Mucosa of descending colon (tissue), 3 donors: ENCODE measurements around the gene RNU11. TPM values are rescaled to one million over a fixed set of nuclear protein-coding genes. Genes with fewer than 3 reads are reported as not detected.
"Not testable (repeated sequence)": the region's sequence is repeated elsewhere in the genome, so short reads cannot be mapped to it uniquely, and the experiment has no call there.

Experiments
- ATAC-seq: fragments of 200-7000 bp; cut with Tn5 transposase; one replicate; pipeline ENCODE4 v1.9.1; 2020; ENCODE audit warnings: mild to moderate bottlenecking, moderate library complexity
- DNase-seq, 3 donors: peaks; one replicate each; pipeline ENCODE4 v3.0.0-alpha.2; 2020
- H3K36me3 ChIP-seq: fragments of 200-600 bp; one replicate; pipeline ENCODE4 v1.8.0; 2021; ENCODE audit warnings: low read depth, mild to moderate bottlenecking
- H3K4me1 ChIP-seq: fragments of 200-600 bp; one replicate; pipeline ENCODE4 v1.8.0; 2021; ENCODE audit warnings: low read depth, mild to moderate bottlenecking
- H3K4me3 ChIP-seq: fragments of 200-600 bp; one replicate; pipeline ENCODE4 v1.8.0; 2021; ENCODE audit warnings: mild to moderate bottlenecking
- H3K9me3 ChIP-seq: fragments of 200-600 bp; one replicate; pipeline ENCODE4 v1.8.0; 2021; ENCODE audit warnings: mild to moderate bottlenecking
- CTCF ChIP-seq: fragments of 200-600 bp; IDR thresholded peaks from one replicate; pipeline ENCODE4 v1.8.0; 2022; ENCODE audit warnings: antibody characterized with exemption, mild to moderate bottlenecking
- intact Hi-C, 2 donors: fragments of 100-400 bp; cut with DNase I in 1 of 2; cut with micrococcal nuclease in 1 of 2; formaldehyde crosslinking; loops; one replicate each; pipeline versions ENCODE4 v1.11.0 to v1.11.1; 2022; cut with DNase I, micrococcal nuclease
- total RNA-seq, 3 donors: library from RNA; stranded (reverse); fragmentation: NEBNext Ultra II Directional in 2 of 3; extraction: Animal tissue kit (Norgen Biotek cat#: 25700) in 2 of 3; gene quantifications; one replicate each; pipeline versions ENCODE4 v1.2.1 to v1.2.4, GENCODE V29; 2021 to 2023
- donor health status: DM: no; HTN: no; CAD: no; lungs with moderate emphysema.
- donor health status: DM: no; HTN: no; CAD: no.
- donor health status: DM: no; HTN: yes; CAD: no.

The RNU11 gene
- total RNA-seq, 3 donors from 2014 or later: not detected

DNA sequence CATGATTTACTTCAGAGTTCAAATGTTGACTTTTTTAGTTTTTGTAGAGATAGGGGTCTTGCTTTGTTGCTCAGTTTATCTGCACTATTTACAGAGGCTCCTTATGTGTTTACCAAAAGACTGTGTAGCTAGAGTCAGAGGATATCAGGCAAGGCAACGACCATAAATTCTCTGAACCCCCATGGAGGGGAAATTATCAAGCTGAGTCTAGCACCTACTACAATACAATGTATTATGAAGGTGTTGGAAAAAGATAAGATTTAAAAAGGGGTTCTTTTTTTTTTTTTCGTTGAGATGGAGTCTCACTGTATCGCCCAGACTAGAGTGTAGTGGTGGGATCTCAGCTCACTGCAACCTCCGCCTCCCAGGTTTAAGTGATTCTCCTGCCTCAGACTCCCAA is 36.5 kb downstream of the RNU11 start:
- TF ChIP-seq CTCF: no peak
- intact Hi-C loops: no loop called here
- Histone ChIP-seq H3K36me3 (no peaks in the 10 kb centered on the region), H3K9me3 (no peaks in the 10 kb centered on the region), H3K4me3 (no peak overlapping the region), H3K4me1 (no peaks in the 10 kb centered on the region)
- DNase-seq: no peak
- ATAC-seq: no peak

DNA sequence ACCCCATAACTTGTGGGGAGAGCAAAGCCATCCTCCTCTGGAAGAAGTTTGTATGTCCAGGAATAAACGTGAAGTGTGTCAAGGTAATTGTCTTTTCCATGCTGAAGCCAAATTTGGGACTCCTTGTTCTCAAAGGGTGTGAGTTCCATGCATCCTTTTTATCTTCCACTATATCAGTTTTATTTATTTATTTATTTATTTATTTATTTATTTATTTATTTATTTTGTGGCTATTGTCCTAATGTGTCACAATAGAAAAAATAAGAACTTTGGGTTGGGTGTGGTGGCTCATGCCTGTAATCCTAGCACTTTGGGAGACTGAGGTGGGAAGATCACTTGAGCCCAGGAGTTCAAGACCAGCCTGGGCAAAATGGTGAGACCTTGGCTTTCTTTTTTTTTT is 43.2 kb downstream of the RNU11 start:
- ATAC-seq, H3K9me3 ChIP-seq, H3K36me3 ChIP-seq, H3K4me3 ChIP-seq, H3K4me1 ChIP-seq, DNase-seq, intact Hi-C loops: not testable (repeated sequence)

Other genes starting within 250 kb of the RNU11 start
- 10 to 100 TPM; 23.0 to 34.3 (median 25.3) TPM for gene RCC1, start 142.6 kb upstream of the RNU11 start, total RNA-seq
- gene TRNAU1AP, start 95.5 kb upstream of the RNU11 start, total RNA-seq: 10 to 100 TPM; 13.1 to 20.9 (median 16.0) TPM
- 1 to 10 TPM; 3.5 to 5.9 (median 3.8) TPM for gene RAB42, start 56.3 kb upstream of the RNU11 start, total RNA-seq
- 10 to 100 TPM; 12.2 to 23.2 (median 15.5) TPM for gene TAF12, start 5.5 kb upstream of the RNU11 start, total RNA-seq
- gene GMEB1, start 20.2 kb downstream of the RNU11 start, total RNA-seq: 10 to 100 TPM; 12.5 to 13.9 (median 13.0) TPM
- gene YTHDF2, start 88.3 kb downstream of the RNU11 start, total RNA-seq: 10 to 100 TPM; 55.7 to 59.0 (median 55.8) TPM
- gene OPRD1, start 163.6 kb downstream of the RNU11 start, total RNA-seq: 1 to 10 TPM in 1 of 3 donors, under 1 TPM in 2; 0.06 to 1.1 (median 0.48) TPM